Cardiac muscle cell (in vitro differentiated cells and primary cell): ENCODE results near the gene OR4D2. TPM values are rescaled to one million over a fixed set of nuclear protein-coding genes. Genes with fewer than 3 reads are reported as not detected.

Experiments
- DNase-seq, 2 donors: peaks; one replicate each; pipeline versions ENCODE4 v3.0.0 to v3.0.0-alpha.2; 2010 to 2017; ENCODE audit warnings: low read depth in 1 of 2, low spot score in 1 of 2
- H3K27ac ChIP-seq: fragments of 200-600 bp; sonication (generic); 2 replicates; pipeline ENCODE4 v1.5.1; 2016
- H3K27me3 ChIP-seq: fragments of 200-600 bp; sonication (generic); 2 replicates; pipeline ENCODE4 v1.6.0; 2016; ENCODE audit warnings: control low read depth
- H3K36me3 ChIP-seq: fragments of 200-600 bp; sonication (generic); 2 replicates; pipeline ENCODE4 v1.5.1; 2016; ENCODE audit warnings: control low read depth
- H3K4me1 ChIP-seq: fragments of 200-600 bp; sonication (generic); 2 replicates; pipeline ENCODE4 v1.8.1; 2017; ENCODE audit warnings: low read depth, mild to moderate bottlenecking, mixed run types
- H3K4me3 ChIP-seq: fragments of 200-600 bp; sonication (generic); 2 replicates; pipeline ENCODE4 v1.5.1; 2016; ENCODE audit warnings: mild to moderate bottlenecking
- H3K9me3 ChIP-seq: fragments of 200-600 bp; sonication (generic); 2 replicates; pipeline ENCODE4 v1.5.1; 2017; ENCODE audit warnings: low read depth, mild to moderate bottlenecking, control low read depth
- polyA plus RNA-seq: library from polyadenylated mRNA; unstranded; fragments of >200 nt; fragmentation: Nextera tagmentation; extraction: Ambion mirVana; gene quantifications from 2 replicates; pipeline ENCODE4 v1.2.1, GENCODE V29; 2016
- total RNA-seq: library from RNA; depleted of rRNA; stranded (reverse); fragments of >200 nt; gene quantifications from 2 replicates; pipeline ENCODE4 v1.2.3, GENCODE V29; 2016
- TF ChIP-seq, protein P1 (sequence below): IDR thresholded peaks from 2 replicates; pipeline ENCODE4 v1.5.1; 2012; ENCODE audit warnings: low read depth, mild to moderate bottlenecking, low read length

Gene OR4D2
- total and polyA plus RNA-seq, 2 experiments from 2014 or later: not detected

DNA sequence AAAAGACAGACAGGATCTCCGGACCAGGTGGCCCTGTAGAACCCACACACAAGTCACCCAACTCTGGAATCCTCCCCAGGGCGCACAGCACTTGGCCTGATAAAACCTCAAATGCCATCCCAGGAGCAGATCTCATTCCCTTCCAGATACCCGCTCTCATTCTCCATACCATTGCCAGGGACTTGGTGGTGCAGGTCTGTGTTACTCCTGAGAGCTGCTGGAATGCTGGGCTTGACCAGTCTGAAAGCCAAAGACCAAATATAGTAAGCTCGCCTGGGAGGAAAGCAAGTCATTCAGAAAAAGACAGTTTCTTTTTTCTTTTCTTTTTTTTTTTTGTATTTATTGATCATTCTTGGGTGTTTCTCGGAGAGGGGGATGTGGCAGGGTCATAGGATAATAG, 41.6 kb downstream of the OR4D2 start:
- H3K36me3 ChIP-seq: peaks cover 20% of the 10 kb centered on the region
- no peak overlapping the region for H3K27ac ChIP-seq
- H3K4me3 ChIP-seq: no peak overlapping the region
- TF ChIP-seq, protein P1, sequence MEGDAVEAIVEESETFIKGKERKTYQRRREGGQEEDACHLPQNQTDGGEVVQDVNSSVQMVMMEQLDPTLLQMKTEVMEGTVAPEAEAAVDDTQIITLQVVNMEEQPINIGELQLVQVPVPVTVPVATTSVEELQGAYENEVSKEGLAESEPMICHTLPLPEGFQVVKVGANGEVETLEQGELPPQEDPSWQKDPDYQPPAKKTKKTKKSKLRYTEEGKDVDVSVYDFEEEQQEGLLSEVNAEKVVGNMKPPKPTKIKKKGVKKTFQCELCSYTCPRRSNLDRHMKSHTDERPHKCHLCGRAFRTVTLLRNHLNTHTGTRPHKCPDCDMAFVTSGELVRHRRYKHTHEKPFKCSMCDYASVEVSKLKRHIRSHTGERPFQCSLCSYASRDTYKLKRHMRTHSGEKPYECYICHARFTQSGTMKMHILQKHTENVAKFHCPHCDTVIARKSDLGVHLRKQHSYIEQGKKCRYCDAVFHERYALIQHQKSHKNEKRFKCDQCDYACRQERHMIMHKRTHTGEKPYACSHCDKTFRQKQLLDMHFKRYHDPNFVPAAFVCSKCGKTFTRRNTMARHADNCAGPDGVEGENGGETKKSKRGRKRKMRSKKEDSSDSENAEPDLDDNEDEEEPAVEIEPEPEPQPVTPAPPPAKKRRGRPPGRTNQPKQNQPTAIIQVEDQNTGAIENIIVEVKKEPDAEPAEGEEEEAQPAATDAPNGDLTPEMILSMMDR: no peak
- no peaks in the 10 kb centered on the region for H3K4me1 ChIP-seq
- no peaks in the 10 kb centered on the region for H3K9me3 ChIP-seq
- H3K27me3 ChIP-seq: no peaks in the 10 kb centered on the region
- DNase-seq: no peak

DNA sequence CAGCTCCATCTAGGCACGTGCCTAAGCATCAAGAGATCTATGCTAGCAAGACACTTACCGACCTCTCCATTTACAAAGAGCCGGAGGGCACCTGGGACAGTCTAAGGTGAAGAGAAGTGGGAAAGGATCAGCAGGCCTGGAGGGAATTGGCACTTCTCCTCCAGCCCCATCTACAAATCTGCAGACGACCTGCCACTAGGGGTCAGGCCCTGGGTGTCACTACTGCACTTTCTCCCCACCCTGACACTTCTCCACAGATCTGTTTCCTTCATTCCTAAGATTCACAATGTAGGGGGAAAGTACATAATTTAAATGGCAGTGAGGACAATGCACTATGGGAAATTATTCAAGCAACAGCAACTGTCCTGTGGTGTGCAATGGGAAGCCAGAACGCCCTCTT, 44.1 kb downstream of the OR4D2 start:
- Histone ChIP-seq H3K4me3 (no peak overlapping the region), H3K27me3 (no peaks in the 10 kb centered on the region), H3K9me3 (no peaks in the 10 kb centered on the region), H3K27ac (no peak overlapping the region), H3K4me1 (no peaks in the 10 kb centered on the region), H3K36me3 (peaks cover 27% of the 10 kb centered on the region)
- no peak for DNase-seq
- TF ChIP-seq, protein P1: no peak

DNA sequence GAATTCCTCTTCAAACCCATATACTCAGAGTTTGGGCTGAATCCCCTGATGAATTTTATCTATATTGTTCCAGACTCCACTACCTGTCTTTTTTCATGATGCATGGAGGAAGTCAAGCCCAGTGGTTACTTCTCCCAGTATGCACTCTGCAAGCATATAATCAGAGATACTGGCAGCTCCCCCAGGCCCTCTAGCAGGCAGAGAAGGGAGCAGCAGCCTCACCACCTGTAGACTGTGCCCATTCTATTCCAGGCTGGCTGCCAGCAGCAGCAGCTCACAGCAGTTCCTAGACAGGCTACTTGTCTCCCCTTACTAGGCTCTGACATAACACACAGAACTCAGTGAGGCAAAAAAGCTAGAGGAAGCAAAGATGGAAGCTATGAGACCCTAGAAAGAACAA, 48.9 kb downstream of the OR4D2 start:
- no peaks in the 10 kb centered on the region for H3K4me1 ChIP-seq
- no peak overlapping the region for H3K27ac ChIP-seq
- peaks cover 25% of the 10 kb centered on the region for H3K36me3 ChIP-seq
- no peak overlapping the region for H3K4me3 ChIP-seq
- TF ChIP-seq, protein P1: no peak
- H3K9me3 ChIP-seq: no peaks in the 10 kb centered on the region
- no peak for DNase-seq
- H3K27me3 ChIP-seq: no peaks in the 10 kb centered on the region

DNA sequence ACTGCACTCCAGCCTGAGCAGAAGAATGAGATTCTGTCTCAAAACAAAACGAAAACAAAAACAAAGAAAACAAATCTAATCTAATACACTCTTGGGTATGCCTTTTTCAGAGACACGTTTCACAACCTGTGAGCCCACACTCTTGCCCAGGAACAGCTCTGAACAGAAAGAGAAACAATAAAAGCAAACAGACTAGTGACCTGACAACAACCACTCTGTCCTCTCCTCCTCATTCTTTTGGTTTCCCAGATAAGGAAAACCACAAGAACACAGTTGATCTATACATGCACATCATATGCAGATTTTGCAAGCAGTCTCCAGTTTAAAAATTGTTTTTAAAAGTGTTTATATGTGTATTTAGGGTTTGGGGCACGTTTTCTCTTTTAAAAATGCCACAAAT, 51.0 kb downstream of the OR4D2 start:
- H3K4me3 ChIP-seq: no peak overlapping the region
- TF ChIP-seq, protein P1: no peak
- H3K27ac ChIP-seq: no peak overlapping the region
- H3K36me3 ChIP-seq: peaks cover 17% of the 10 kb centered on the region
- peaks cover 13% of the 10 kb centered on the region for H3K27me3 ChIP-seq
- no peaks in the 10 kb centered on the region for H3K9me3 ChIP-seq
- no peaks in the 10 kb centered on the region for H3K4me1 ChIP-seq
- peak in 1 of 2 donors; percentile 21 for DNase-seq

DNA sequence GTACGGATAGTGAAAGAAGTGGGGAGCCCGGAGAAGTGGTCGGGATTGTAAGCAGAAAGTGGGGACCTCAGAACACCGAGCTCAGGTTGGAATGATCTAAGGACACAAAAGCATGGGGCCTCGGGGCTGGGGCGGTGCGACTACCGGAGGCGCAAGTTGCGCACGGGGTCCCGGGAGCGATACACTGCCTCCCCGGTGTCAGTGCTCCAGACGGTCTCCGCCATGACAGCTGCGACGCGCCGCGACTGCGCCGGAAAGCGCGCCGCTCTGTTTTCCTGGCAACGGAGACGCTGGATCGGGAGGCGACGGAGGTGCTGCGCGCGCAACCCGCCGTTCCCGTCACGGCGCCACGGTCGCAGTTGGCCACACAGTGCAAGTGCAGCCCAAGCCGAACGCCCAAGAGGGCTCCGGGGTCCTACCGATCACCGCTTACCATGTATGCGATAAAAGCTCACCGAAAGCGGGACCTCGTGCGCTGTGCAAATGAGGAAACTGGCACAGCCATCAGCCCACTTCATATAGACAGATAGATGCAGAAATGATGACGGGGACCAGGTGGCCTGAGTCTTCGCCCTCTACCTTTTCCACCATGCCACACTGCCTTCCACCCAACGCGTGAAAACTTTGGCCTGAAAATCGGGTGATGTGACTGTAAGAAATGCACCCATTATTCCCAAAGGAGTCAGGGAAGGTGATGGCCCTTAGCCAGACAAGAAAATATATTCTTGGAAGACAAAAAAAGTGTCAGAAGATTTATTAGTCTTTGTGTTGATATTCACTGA, 52.4 kb downstream of the OR4D2 start, which contains the start of gene MKS1:
TSS of gene MKS1 (minus strand) at position 249 of the 782 bp plus-strand sequence. CDS start at position 224, 25 bp downstream.
- Histone ChIP-seq H3K4me3 (peak within 1 kb of the TSS; percentile 97), H3K36me3 (peaks cover 12% of the 10 kb centered on the region), H3K27ac (peak within 1 kb of the TSS; percentile 56), H3K9me3 (no peaks in the 10 kb centered on the region), H3K4me1 (no peaks in the 10 kb centered on the region), H3K27me3 (peaks cover 19% of the 10 kb centered on the region)
- TF ChIP-seq, protein P1: peak; percentile 58
- peak; percentile 94 to 97 for DNase-seq
